Astrocyte of the hippocampus (primary cell): Measurements from ENCODE around the gene CCDC167.
A peak's percentile ranks its signal among the peaks of the same experiment; 100 is the strongest.
"Not testable (repeated sequence)": the region's sequence is repeated elsewhere in the genome, so short reads cannot be mapped to it uniquely, and the experiment has no call there.

Source experiments
- DNase-seq: peaks from one replicate; pipeline ENCODE4 v3.0.0; 2011; ENCODE audit warnings: low read depth, low spot score

Gene CCDC167

DNA sequence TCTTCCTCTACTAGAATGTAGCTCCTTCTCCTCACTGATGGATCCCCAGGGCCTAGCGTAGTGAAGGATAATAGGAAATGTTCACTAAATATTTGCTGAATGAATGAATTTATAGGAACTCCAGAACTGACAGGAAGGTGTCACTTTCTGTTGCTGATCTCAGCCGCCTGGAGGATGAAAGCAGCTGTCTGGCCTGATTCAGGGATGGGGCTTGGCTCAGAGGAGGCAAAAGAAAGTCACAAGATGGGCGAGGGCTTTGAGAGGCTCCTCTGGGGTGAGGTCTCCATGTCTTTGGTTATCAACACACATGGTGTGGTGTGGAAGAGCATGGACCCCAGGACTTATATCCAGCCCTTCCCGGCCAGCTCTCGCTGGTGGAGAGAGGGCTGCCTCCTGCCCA, 11.5 kb upstream of the CCDC167 start:
- DNase-seq = no peak

DNA sequence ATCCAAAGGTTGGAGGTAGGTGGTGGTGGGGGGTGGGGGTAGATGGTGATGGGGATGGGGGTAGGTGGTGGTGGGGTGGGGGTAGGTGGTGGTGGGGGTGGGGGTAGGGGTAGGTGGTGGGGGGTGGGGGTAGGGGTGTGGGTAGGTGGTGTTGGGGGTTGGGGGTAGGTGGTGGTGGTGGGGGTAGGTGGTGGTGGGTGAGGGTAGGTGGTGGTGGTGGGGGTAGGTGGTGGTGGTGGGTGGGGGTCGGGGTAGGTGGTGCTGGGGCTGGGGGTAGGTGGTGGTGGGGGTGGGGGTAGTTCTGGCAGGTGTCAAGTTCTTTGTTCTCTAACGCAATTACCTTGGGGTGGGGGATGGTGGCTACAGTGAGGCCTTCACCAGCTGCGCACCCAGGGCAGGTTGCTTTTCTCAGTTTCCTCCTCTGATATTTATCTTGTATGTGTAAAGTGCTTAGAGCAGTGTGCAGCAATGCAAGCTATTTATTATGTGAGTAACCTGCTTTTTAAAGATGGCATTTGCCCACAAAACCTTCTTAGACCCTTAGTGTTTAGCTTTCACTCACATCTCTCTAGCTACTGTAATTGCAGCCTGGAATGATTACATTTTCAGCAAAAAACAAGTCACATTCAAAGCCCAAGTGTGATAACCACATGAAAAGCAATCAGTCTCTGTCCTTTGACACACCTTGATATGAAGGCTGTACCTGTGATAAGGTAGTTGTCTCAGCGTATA, 8.2 kb upstream of the CCDC167 start:
- DNase-seq = no peak

DNA sequence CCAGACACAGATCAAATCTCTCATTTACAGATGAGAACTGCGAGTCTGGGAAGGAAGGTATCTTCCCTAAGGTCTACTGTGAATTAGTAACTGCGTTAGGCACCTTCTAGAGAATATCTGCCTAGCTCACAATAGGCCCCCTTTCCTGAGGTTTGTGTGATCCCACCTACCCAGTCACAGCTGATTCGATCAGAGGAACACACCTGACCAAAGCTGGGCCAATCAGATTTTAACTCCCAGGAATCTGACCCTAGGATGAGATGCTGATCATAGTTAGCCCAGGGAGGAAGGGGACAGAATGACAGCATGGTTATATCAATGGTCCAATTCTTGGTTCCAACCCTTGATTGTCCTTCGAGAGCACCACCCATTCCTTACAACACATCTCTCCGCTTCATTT, 7.4 kb upstream of the CCDC167 start:
- no peak for DNase-seq

DNA sequence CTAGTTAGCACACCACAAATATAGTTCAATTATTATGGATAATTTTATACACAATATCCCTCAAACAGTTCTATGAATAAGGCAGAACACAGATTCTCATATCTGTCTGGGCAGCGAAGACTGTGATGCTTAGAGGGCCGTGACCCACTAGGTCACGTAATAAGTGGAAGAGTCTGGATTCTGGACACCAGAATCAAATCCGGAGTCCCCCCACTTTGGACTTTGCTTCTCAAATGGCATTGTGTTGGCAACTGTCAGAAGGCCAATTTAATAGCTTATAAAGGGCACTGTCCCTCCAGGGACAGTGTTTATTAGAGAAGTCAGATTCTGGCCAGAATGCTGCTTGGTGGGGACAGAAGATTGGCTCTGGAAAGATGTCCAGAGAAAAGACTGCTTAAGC, 6.8 kb upstream of the CCDC167 start:
- no peak for DNase-seq

DNA sequence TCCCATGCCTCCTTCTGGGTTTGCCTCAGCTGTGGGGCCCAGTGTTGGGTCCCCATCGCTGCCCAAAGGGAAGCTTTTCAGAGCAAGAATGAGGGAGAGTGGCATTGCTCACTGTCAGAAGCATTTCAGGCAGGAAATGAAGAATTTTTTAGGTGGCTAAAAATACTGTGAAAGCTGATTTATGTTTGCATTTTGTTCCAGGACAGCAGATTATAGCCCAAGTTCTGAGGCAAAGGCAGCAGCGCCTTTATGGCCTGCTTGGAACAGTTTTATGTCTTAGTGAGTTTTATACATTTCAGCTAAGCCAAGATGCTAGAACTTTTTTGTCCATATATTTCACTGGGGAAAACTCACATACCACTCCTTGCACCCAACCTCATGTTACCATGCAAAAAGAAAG, 4.3 kb upstream of the CCDC167 start:
- no peak for DNase-seq

DNA sequence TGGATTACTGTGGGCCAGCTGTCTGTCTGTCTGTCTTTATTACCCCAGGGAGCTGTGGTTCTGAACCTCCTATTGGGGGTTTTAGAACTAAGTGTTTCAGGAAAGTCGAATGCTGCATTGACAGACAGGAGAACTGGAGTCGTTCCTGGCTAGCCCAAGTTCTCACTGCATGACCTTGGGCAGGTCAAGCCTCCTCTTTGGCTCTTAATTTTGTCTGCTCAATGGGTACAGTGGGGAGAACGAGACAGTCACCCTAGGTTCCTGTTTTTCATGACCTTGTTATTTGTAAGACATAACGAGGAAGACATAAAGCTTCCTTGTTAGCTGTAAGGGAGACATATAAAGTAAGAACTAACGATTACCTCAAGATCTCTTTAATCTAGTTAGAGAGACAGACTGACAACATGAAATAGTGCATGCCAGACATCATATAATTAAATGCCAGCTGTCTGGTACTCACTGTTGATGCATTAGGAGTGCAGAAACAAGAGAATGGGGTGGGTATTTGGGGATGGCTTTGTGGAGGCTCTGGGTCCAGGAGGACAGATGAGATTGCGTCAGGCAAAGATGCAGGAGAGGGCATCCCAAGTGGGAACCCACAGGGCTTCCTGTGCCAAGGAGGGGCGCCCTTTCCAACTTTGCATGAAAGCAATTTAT, 3.7 kb upstream of the CCDC167 start:
- DNase-seq = no peak

DNA sequence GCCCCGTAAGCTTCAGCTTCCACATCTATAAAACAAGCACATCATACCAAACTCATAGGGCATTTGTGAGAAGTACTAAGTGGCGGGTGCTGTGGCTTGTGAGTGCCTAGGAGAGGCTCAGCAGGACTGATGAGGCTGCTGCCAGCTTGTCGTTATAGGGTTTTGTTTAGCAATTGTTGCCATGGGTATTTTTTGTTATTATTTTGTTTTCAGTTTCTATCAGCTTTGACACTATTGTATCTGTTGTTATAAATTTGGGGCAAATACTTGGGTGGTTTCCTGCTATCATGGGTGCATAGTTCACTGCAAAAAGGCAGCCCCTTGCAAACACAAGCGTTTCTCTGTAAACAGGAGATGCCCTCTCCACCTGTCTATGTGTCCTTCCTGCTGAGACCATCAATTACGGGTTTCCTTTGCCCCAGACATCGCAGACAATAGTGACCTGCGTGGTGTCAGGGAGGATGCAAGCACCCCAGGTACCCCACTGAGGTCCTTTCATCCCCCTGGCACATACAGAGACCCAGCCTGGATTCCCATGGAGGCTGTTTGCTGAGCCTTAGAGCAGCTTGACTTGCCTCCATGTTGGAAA, 3.1 kb upstream of the CCDC167 start:
- DNase-seq = no peak

DNA sequence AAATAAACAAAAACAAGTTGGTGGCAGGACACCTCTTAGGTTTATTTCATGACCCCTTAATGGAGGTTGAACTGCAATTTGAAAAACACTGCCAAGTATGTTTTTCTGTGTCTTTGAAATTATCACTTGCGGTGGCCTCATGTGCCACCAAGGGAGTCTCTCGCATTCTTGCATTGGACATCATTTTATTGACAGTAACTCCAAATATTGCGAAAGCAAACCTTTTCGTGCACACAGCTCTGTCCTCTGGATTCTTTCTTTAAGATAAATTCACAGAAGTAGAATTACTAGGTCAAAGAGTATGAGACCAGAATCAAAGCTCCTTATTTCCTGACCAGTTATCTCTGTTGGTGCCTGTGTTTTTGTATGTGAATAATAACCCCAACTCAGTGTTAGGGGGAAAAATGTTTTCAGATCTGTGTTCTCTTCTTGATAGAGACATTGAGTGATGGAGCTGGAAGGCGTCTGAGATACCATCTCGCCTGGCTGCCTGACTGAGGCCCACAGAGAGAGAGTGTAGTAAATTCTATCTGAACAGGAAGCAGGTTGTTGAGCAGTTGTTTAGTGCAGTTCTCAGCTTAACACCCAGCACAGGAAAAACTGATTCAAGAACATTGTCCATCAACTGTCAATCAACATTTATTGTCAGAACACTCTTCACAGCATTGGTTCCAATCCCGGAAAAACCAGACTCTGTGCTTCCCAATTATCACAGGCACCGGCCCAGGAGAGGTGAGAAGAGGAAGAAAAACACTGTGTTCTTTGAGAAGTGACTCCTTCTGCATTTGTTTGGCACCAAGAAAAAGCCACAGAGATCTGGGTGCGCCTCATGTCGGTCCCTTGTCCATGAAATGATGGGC, 2.2 kb upstream of the CCDC167 start:
- no peak for DNase-seq

DNA sequence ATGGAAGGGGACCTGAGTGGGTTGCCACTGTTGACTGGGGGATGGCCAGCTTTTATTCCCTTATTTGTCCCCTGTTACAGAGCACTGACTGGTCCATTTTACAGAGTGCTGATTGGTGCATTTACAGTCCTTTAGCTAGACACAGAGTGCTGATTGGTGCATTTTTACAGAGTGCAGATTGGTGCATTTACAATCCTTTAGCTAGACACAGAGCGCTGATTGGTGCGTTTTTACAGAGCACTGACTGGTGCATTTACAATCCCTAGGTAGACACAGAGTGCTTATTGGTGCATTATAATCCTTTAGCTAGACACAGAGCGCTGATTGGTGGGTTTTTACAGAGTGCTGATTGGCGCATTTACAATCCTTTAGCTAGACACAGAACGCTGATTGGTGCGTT, 1.2 kb upstream of the CCDC167 start:
- DNase-seq = not testable (repeated sequence)

DNA sequence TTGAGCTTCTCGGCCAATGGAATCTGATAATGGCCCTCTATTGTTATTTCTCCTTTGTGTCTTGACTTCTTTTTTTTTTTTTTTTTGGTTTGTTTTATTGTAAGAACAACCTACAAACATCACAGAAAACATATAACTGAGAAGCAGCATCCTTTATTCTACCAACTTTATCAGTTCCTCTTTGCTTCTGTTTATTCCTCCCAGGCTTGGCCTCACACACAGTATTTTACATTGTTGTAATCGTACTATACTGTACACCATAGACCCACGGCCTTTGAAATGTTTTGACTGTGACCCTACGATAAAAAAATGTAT, 558 bp upstream of the CCDC167 start:
- DNase-seq = no peak

DNA sequence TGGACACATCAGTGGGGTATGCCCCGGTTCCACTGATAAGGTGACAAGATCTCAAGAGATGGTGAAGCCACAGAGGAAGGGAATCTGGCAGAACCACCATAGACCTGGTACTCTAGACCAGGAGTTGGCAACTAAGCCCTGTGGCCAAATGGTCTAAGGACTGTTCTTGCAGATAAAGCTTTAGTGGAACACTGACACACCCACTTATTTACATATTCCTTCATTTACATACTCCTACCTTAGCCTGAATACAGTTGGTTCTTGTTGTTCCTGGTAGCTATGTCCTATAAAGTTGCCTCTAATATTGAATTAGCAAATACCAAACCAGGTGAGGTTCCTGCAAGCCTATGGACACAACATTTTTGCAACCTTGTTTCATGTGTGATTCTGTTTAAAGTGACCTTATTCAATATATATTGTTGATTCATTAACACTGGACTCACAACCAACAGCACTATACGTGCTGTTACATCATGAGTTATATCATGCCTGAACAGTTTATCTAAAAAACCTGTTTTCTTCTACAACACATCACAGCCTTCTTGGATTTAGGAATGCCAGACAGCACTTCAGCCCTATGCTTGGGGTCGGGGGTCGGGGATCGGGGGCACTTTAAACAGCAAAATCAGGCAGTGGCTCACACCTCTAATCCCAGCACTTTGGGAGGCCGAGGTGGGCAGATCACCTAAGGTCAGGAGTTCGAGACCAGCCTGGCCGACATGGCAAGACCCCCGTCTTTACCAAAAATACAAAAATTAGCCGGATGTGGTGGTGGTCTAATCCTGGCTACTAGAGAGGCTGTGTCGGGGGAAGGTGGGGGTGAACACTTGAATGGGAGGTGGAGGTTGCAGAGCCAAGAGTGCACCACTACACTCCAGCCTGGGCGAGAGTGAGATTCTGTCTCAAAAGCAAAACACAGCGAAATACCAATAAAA, 2.5 kb downstream of the CCDC167 start:
- DNase-seq = no peak

DNA sequence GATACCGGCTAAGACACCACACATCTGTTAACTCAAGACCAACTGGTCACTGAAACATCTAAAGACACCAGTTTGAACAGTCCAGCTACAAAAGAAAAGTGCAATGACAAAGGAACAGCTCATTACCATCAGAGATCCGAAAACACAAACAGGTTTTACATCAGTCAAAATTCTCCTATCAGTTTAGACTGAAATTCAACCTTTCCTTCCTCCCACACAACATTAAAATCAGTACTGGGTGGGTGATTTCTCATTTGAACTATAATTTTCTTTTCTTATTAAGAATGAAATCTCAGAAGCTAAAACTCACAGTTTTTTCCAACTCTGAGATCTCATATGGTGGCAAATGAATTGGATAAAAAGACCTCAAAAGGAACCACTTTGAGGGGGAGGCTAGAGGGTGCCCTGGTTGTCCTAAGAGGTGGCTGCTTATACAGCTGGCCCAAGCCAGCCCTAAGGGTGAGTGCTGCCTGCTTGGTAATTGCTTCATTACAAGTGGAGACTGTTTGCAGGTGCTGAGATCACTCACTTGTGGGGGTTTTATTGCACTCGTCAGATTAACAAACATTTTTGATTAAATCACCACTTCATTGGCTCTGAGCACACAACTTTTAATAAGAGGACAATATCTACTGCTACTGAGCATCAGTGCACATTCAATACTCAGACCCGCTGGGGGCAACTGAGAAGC, 4.3 kb downstream of the CCDC167 start:
- no peak for DNase-seq

DNA sequence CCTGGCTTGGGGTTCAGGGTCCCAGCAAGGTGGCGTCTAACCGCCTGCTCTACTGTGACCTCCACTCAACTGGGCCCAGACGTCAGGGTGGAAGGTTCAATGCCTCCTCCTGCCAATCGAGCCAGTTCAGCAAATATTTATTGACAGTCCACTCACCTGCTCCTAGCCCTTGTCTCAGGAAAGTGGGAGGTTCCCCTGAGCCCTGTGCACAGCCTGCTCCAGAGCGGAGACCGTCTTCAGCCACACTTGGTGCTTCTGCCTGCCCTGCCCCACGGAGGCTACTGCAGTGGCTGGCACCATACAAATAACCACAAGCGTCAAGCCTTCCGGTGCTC, 6.1 kb downstream of the CCDC167 start:
- DNase-seq = no peak

DNA sequence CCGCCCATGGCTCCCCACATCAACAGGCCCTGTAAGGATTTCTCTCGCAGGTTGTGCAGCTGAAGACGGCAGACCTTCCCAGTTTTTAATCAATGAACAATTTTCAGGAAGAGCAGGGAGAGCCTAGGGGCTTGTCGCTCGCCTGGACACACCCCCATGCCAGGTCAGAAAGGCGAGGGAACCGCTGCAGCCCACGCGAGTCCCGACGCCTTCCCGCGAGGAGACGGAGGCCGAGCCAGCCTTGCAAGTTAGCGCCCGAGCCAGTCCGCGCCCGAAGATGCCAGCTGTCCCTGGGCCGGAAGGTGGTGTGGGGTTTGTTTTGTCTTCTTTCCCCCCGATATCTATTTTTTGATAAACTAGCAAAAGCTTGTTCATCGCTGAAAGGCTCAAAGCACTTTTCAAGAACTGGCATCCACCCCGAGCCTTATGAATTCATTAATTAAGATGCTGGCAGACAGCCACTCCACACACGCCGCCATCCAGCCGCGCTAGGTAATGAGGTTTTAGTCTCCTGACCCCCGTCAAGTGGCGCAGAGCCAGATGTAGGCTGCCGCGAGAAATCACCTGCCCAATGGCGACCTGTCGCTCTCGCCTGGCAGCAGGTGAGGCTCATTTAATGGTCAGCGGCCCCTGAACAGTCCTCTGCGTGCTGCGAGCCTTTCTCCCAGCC, 6.6 kb downstream of the CCDC167 start:
- peak; percentile 62 for DNase-seq

DNA sequence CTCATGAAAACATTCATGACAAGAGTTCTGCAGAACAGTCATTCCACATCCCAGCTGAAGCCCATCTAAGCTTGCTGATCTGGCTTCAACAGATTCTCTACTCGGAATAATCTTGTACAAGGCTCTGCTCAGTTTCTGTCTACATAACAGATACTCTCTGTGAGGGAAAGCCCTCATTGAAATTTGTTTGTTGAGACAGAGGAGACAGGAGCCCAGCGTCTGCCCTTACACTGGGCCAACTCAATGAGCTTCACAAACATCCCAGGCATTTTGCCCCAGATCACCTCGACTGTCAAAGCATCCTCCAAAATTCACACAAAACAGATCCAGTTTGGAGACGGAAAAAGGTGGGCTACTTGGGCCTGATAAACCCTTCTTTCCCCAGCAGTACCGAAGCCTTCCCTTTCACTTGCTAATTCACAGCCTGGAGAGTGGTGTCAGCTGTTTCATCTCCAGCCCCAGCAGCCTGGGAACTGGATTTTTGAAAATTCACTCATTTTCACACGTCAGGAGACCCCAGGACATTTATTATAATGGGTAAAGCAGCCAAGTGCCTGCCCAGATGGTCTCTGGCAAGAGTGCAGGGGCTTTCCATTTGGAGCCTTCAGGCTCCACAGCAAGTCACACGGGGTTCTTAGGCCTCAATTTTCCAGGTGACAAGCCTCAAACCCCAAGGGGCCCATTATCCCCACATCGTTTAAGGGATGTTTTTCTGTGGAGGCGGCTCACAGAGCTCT, 7.3 kb downstream of the CCDC167 start:
- DNase-seq = peak; percentile 16

DNA sequence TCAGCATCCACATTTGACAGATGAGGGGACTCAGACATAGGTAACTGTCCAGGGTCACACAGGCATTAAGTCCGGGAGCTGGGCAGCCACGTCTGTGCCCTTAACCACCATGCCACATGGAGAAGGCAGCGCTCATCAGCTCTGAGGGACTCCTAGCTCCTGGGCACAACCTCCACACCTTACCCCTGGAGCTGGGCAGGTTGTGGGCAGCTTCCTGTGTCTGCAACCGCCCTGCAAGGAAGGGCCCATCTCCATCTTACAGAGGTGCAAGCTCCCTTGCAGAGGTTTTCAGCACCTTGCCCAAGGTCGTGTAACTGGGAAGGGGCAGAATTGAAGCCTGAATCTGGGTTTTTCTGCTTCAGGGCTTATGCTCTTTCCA, 7.9 kb downstream of the CCDC167 start:
- no peak for DNase-seq

DNA sequence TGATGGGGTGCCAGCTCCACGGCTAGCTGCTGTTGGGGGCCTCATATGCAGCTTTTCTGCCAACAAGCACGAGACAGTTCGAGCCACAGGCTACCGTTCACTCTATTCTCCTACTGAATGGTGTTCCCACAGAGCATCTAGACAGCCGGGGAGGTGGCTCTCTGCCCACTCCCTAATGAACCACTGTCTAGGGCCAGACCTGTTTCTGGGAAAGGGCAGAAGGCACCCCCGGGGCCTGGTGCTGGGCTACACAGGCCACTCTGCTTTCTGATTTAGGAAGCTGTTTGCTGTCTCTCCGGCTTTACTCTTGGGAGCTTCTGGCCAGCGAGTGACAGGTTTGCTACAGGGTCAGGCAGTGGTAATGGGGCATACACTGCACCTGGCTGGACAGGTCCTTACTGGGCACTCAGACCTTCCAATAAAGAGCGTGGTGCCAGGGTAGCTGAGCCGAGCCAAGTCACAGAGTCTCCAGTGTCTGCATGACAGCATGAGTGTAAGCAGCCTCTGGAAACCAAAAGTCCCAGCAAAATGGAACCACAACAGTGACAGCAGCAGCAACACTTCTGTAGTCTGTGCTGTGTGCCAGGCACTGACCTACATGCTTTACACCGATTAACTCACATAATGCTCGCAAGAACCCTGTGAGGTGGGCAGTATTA, 8.4 kb downstream of the CCDC167 start:
- DNase-seq = peak; percentile 39

DNA sequence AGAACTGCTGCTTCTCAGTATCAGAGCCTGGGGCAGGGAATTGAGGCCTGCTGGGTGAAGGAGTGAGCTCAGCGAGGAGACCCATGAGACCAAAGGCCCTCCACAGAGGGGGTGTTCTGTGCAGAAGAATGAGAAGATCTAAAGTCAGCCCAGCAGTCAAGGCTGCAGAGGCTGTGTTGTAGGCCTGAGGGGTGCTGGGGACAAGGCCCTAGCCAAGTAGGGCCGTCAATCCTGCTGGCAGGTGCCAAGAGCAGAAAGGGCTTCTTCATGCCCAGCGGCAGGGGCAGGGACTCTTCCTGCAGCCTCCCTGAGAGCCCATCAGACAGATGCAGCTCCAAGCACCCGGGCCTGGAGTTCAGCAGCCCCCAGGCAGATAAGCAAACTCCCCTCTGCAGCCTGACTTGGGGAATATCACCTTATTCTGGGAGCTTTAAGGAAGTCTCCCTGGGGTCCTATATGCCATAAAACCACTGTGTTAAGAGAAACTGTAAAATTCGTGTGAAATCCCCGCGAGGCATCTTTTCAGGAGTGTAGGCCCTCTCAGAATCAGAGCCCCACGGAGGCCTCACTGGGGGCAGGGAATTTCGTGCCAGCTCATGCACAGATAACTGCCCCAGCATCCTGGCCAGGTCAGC, 9.0 kb downstream of the CCDC167 start:
- no peak for DNase-seq
